ENCODE results near the gene MAP3K14. TPM values are rescaled to one million over a fixed set of nuclear protein-coding genes. Genes with fewer than 3 reads are reported as not detected.

MAP3K14 gene
- total RNA-seq, 1 donor from 2014 or later = 11.5 TPM

GRCh38 chr17:45310380-45311324 lies 6.2 kb downstream of the MAP3K14 start:
- no peak for DNase-seq (ENCODE audit: low read depth, low spot score)
- no peak for TF ChIP-seq CTCF (conservative IDR thresholded peaks at IDR 0.05)
- peaks cover 48% of the 10 kb centered on the region for H3K4me1 Mint-ChIP-seq
- no peaks in the 10 kb centered on the region for H3K9me3 Mint-ChIP-seq
- H3K27ac Mint-ChIP-seq (ENCODE audit: unreplicated experiment) = no peak overlapping the region
- H3K36me3 Mint-ChIP-seq (ENCODE audit: low read depth) = peaks cover 5% of the 10 kb centered on the region
- H3K4me3 Mint-ChIP-seq = peak overlapping the region; percentile 17
- no peaks in the 10 kb centered on the region for H3K27me3 Mint-ChIP-seq (ENCODE audit: low read depth)

GRCh38 chr17:45309400-45309799 lies 7.4 kb downstream of the MAP3K14 start:
- H3K27me3 Mint-ChIP-seq (ENCODE audit: low read depth) = no peaks in the 10 kb centered on the region
- peaks cover 36% of the 10 kb centered on the region for H3K4me1 Mint-ChIP-seq

GRCh38 chr17:45308840-45309239 lies 8.0 kb downstream of the MAP3K14 start:
- Mint-ChIP-seq H3K36me3 (ENCODE audit: low read depth) (peaks cover 5% of the 10 kb centered on the region), H3K27me3 (ENCODE audit: low read depth) (no peaks in the 10 kb centered on the region), H3K27ac (ENCODE audit: unreplicated experiment) (no peak overlapping the region), H3K4me3 (no peak overlapping the region), H3K9me3 (no peaks in the 10 kb centered on the region), H3K4me1 (peaks cover 30% of the 10 kb centered on the region)
- TF ChIP-seq CTCF (conservative IDR thresholded peaks at IDR 0.05) = no peak
- no peak for DNase-seq (ENCODE audit: low read depth, low spot score)

More at GRCh38 chr17:45309400-45309799, 7.4 kb downstream of the MAP3K14 start:
- Mint-ChIP-seq H3K36me3 (ENCODE audit: low read depth) (peaks cover 5% of the 10 kb centered on the region), H3K27ac (ENCODE audit: unreplicated experiment) (peak overlapping the region; percentile 94), H3K9me3 (no peaks in the 10 kb centered on the region), H3K4me3 (no peak overlapping the region)
- no peak for TF ChIP-seq CTCF (conservative IDR thresholded peaks at IDR 0.05)
- DNase-seq (ENCODE audit: low read depth, low spot score) = no peak

GRCh38 chr17:45308016-45308365 lies 8.8 kb downstream of the MAP3K14 start:
- H3K36me3 Mint-ChIP-seq (ENCODE audit: low read depth) = peaks cover 5% of the 10 kb centered on the region
- no peak overlapping the region for H3K27ac Mint-ChIP-seq (ENCODE audit: unreplicated experiment)
- H3K4me3 Mint-ChIP-seq = no peak overlapping the region
- H3K9me3 Mint-ChIP-seq = no peaks in the 10 kb centered on the region
- no peaks in the 10 kb centered on the region for H3K27me3 Mint-ChIP-seq (ENCODE audit: low read depth)
- peaks cover 23% of the 10 kb centered on the region for H3K4me1 Mint-ChIP-seq
- no peak for TF ChIP-seq CTCF (conservative IDR thresholded peaks at IDR 0.05)
- DNase-seq (ENCODE audit: low read depth, low spot score) = no peak

- TF ChIP-seq CTCF (conservative IDR thresholded peaks at IDR 0.05) = no peak
These were observed 9.4 kb downstream of the MAP3K14 start for GRCh38 chr17:45307290-45308015.

More at GRCh38 chr17:45307290-45308015, 9.4 kb downstream of the MAP3K14 start:
- DNase-seq (ENCODE audit: low read depth, low spot score) = no peak
- H3K27ac Mint-ChIP-seq (ENCODE audit: unreplicated experiment) = no peak overlapping the region
- H3K4me3 Mint-ChIP-seq = no peak overlapping the region
- peaks cover 18% of the 10 kb centered on the region for H3K4me1 Mint-ChIP-seq
- H3K27me3 Mint-ChIP-seq (ENCODE audit: low read depth) = no peaks in the 10 kb centered on the region
- H3K9me3 Mint-ChIP-seq = no peaks in the 10 kb centered on the region
- H3K36me3 Mint-ChIP-seq (ENCODE audit: low read depth) = peaks cover 5% of the 10 kb centered on the region
